Measurements from ENCODE around the gene IRX5.

IRX5 gene

DNA sequence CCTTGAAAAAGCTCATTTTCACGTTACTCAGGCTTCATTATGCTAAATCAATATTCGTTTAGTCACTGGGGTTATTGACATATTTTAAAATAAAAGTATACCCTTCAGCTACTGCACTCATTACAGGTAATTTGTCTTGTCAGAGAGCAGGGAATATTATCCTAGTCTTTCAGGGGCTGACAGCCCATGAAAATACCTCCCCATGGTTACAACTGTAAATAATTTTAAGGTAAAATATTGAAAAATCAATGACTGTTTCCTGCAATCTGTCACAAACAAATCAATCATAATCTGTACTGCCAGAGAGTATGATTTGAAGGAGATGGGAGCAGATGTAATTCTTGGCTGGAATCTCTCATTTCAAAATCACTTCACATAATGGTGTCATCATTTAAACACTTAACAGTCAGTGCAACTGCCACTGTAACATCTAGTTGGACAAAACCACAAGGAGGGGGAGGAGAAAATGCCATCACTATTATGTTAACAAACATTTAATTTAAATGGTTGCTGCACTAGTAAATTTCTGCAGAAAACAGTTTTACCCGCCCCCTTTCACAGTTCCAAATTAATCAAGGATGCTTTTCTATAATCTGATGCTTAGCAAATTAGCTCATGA is 9.3 kb upstream of the IRX5 start:
- Histone ChIP-seq H3K4me1 (ENCODE audit: control insufficient read depth, insufficient read depth, low read length) (no peaks in the 10 kb centered on the region), H3K27me3 (ENCODE audit: control insufficient read depth, insufficient read depth, low read length) (peaks cover 15% of the 10 kb centered on the region), H3K9me3 (ENCODE audit: control insufficient read depth, insufficient read depth, low read length) (no peaks in the 10 kb centered on the region)

GRCh38 chr16:54923055-54923473 is 7.6 kb upstream of the IRX5 start:
- H3K36me3 ChIP-seq (ENCODE audit: control insufficient read depth, insufficient read depth, low read length) = no peaks in the 10 kb centered on the region
- peaks cover 33% of the 10 kb centered on the region for H3K27me3 ChIP-seq (ENCODE audit: control insufficient read depth, insufficient read depth, low read length)
- H3K9ac ChIP-seq (ENCODE audit: low read depth, low read length) = no peak overlapping the region
- no peak overlapping the region for H3K4me3 ChIP-seq (ENCODE audit: low read depth, low read length)
- no peaks in the 10 kb centered on the region for H3K4me1 ChIP-seq (ENCODE audit: control insufficient read depth, insufficient read depth, low read length)
- no peaks in the 10 kb centered on the region for H3K9me3 ChIP-seq (ENCODE audit: control insufficient read depth, insufficient read depth, low read length)

More for the DNA sequence above, 9.3 kb upstream of the IRX5 start:
- H3K9ac ChIP-seq (ENCODE audit: low read depth, low read length) = no peak overlapping the region
- H3K4me3 ChIP-seq (ENCODE audit: low read depth, low read length) = no peak overlapping the region
- no peaks in the 10 kb centered on the region for H3K36me3 ChIP-seq (ENCODE audit: control insufficient read depth, insufficient read depth, low read length)

DNA sequence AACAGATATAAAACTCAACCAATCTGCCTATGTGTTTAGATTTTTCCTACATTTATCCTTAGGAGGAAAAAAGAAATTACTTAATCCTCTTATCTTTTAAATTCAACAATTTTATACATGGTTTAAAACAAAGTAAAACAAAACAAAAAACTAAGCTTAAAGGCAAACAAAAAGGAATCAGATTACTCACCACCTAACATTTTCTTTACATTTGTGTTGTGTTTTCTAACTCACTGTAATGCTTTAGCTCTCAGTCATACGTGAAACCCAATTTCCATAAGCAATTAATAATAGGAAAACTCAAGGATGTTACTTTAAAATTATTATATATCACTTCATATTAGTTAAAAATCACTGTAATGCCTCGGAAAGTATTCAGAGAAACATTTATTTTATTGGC is 6.7 kb upstream of the IRX5 start:
- no peaks in the 10 kb centered on the region for H3K36me3 ChIP-seq (ENCODE audit: control insufficient read depth, insufficient read depth, low read length)
- H3K4me3 ChIP-seq (ENCODE audit: low read depth, low read length) = no peak overlapping the region
- H3K27me3 ChIP-seq (ENCODE audit: control insufficient read depth, insufficient read depth, low read length) = peaks cover 34% of the 10 kb centered on the region
- no peaks in the 10 kb centered on the region for H3K4me1 ChIP-seq (ENCODE audit: control insufficient read depth, insufficient read depth, low read length)
- no peaks in the 10 kb centered on the region for H3K9me3 ChIP-seq (ENCODE audit: control insufficient read depth, insufficient read depth, low read length)
- no peak overlapping the region for H3K9ac ChIP-seq (ENCODE audit: low read depth, low read length)

- Histone ChIP-seq H3K4me3 (ENCODE audit: low read depth, low read length) (no peak overlapping the region), H3K27me3 (ENCODE audit: control insufficient read depth, insufficient read depth, low read length) (peaks cover 40% of the 10 kb centered on the region), H3K9ac (ENCODE audit: low read depth, low read length) (no peak overlapping the region), H3K4me1 (ENCODE audit: control insufficient read depth, insufficient read depth, low read length) (no peaks in the 10 kb centered on the region), H3K9me3 (ENCODE audit: control insufficient read depth, insufficient read depth, low read length) (no peaks in the 10 kb centered on the region), H3K36me3 (ENCODE audit: control insufficient read depth, insufficient read depth, low read length) (no peaks in the 10 kb centered on the region)
Measured at GRCh38 chr16:54926166-54926838, 4.4 kb upstream of the IRX5 start.

DNA sequence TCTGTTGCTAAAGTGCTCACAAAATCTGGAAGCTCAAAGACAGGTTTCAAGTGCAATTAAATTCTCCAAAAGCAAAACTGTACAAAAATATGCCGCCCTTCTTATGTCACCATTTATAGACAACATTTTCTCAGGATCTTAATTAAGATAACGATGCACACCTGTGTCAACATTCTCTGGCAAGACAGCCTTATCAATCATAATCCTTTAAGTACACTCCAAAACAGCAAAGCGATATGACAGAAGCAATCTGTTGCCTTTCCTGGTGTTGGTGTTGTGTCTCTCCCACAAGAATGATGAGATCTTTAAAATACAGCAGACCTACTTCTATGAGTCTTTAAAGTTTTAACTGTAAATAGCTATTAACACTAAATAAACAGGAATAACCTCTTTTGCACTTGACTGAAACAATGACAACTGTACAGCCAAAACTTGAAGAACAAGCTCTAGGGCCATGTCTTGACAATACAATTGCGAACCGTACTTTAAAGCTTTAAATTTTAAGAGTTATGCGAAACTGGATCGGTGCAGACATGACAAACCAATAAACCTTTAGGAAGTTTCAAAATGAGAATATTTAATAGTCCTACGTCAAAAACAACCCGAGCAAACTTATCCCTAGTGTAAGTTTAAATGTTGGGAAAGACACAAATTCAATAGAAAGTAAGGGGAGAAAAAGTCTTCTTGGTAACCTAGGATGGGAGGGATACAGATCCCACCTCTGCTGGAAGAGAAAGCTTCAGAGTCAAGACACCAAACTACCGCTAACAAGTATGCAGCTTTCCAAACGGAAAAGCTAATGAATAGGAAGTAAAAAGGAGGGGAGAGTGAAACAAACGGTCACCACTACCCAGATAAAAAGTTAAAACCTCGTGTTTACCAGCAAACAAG is 3.3 kb upstream of the IRX5 start:
- Histone ChIP-seq H3K27me3 (ENCODE audit: control insufficient read depth, insufficient read depth, low read length) (peaks cover 51% of the 10 kb centered on the region), H3K36me3 (ENCODE audit: control insufficient read depth, insufficient read depth, low read length) (no peaks in the 10 kb centered on the region), H3K9me3 (ENCODE audit: control insufficient read depth, insufficient read depth, low read length) (no peaks in the 10 kb centered on the region), H3K4me3 (ENCODE audit: low read depth, low read length) (peak overlapping the region; percentile 56), H3K9ac (ENCODE audit: low read depth, low read length) (no peak overlapping the region), H3K4me1 (ENCODE audit: control insufficient read depth, insufficient read depth, low read length) (peaks cover 4% of the 10 kb centered on the region)

GRCh38 chr16:54928016-54928356 is 2.7 kb upstream of the IRX5 start:
- H3K9ac ChIP-seq (ENCODE audit: low read depth, low read length) = no peak overlapping the region
- H3K27me3 ChIP-seq (ENCODE audit: control insufficient read depth, insufficient read depth, low read length) = peaks cover 56% of the 10 kb centered on the region
- no peaks in the 10 kb centered on the region for H3K36me3 ChIP-seq (ENCODE audit: control insufficient read depth, insufficient read depth, low read length)
- no peaks in the 10 kb centered on the region for H3K9me3 ChIP-seq (ENCODE audit: control insufficient read depth, insufficient read depth, low read length)
- peak overlapping the region; percentile 56 for H3K4me3 ChIP-seq (ENCODE audit: low read depth, low read length)
- H3K4me1 ChIP-seq (ENCODE audit: control insufficient read depth, insufficient read depth, low read length) = peaks cover 4% of the 10 kb centered on the region

DNA sequence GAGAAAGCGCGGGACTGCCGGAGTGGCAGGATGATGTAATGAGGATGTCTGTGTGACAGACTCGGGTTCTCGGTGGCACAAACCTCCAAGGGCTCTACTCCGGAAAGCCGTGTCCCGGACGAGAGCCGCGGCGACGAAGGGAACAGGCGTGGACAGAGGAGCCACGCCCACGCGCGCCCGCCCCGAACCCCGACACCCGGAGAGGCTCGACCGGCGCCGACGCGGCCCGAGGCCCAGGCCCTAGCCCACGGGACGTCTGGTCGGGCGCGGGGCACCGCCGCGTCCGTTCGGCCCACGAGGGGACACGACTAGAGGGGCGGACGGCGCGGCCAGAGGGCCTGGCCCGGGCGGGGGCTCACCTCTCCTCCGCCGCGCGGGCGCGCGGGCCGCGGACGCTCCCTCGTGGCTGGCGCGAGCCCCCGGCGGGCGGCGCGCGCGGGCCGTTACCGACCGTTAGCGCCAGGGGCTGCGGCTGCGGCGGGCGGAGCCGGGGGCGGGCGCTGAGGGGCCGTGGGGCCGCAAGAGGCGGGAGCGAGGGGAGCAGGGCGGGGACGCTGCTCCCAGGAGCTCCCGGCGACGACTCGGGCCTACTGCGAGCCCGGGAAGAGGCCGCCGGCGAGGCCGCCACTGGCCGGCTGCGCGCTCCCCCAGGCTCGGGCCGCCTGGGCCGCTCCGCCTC is 2.1 kb upstream of the IRX5 start:
- no peaks in the 10 kb centered on the region for H3K36me3 ChIP-seq (ENCODE audit: control insufficient read depth, insufficient read depth, low read length)

GRCh38 chr16:54929090-54930004 is 1.3 kb upstream of the IRX5 start:
- Histone ChIP-seq H3K36me3 (ENCODE audit: control insufficient read depth, insufficient read depth, low read length) (no peaks in the 10 kb centered on the region), H3K9me3 (ENCODE audit: control insufficient read depth, insufficient read depth, low read length) (no peaks in the 10 kb centered on the region), H3K9ac (ENCODE audit: low read depth, low read length) (no peak overlapping the region), H3K27me3 (ENCODE audit: control insufficient read depth, insufficient read depth, low read length) (peaks cover 68% of the 10 kb centered on the region), H3K4me3 (ENCODE audit: low read depth, low read length) (peak overlapping the region; percentile 85), H3K4me1 (ENCODE audit: control insufficient read depth, insufficient read depth, low read length) (peaks cover 7% of the 10 kb centered on the region)

More for the DNA sequence above, 2.1 kb upstream of the IRX5 start:
- Histone ChIP-seq H3K9me3 (ENCODE audit: control insufficient read depth, insufficient read depth, low read length) (no peaks in the 10 kb centered on the region), H3K4me1 (ENCODE audit: control insufficient read depth, insufficient read depth, low read length) (peaks cover 5% of the 10 kb centered on the region), H3K9ac (ENCODE audit: low read depth, low read length) (no peak overlapping the region), H3K4me3 (ENCODE audit: low read depth, low read length) (peak overlapping the region; percentile 56), H3K27me3 (ENCODE audit: control insufficient read depth, insufficient read depth, low read length) (peaks cover 60% of the 10 kb centered on the region)

DNA sequence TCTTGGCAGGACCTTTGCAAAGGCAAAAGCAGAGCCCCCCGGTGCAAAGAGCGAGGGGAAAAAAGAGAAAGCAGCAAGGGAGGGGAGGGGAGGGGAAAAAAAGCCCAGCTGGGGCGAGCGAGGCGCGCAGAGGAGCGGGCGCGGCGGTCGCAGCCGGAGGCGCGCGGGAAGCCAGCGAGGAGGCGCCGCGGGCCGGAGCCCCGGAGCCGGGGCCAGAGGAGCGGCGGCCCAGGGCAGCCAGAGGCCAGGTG is 129 bp downstream of the IRX5 start:
- H3K9ac ChIP-seq (ENCODE audit: low read depth, low read length) = no peak overlapping the region
- peak overlapping the region; percentile 46 for H3K4me3 ChIP-seq (ENCODE audit: low read depth, low read length)
- no peaks in the 10 kb centered on the region for H3K36me3 ChIP-seq (ENCODE audit: control insufficient read depth, insufficient read depth, low read length)
- peaks cover 9% of the 10 kb centered on the region for H3K4me1 ChIP-seq (ENCODE audit: control insufficient read depth, insufficient read depth, low read length)
- H3K27me3 ChIP-seq (ENCODE audit: control insufficient read depth, insufficient read depth, low read length) = peaks cover 72% of the 10 kb centered on the region
- no peaks in the 10 kb centered on the region for H3K9me3 ChIP-seq (ENCODE audit: control insufficient read depth, insufficient read depth, low read length)

DNA sequence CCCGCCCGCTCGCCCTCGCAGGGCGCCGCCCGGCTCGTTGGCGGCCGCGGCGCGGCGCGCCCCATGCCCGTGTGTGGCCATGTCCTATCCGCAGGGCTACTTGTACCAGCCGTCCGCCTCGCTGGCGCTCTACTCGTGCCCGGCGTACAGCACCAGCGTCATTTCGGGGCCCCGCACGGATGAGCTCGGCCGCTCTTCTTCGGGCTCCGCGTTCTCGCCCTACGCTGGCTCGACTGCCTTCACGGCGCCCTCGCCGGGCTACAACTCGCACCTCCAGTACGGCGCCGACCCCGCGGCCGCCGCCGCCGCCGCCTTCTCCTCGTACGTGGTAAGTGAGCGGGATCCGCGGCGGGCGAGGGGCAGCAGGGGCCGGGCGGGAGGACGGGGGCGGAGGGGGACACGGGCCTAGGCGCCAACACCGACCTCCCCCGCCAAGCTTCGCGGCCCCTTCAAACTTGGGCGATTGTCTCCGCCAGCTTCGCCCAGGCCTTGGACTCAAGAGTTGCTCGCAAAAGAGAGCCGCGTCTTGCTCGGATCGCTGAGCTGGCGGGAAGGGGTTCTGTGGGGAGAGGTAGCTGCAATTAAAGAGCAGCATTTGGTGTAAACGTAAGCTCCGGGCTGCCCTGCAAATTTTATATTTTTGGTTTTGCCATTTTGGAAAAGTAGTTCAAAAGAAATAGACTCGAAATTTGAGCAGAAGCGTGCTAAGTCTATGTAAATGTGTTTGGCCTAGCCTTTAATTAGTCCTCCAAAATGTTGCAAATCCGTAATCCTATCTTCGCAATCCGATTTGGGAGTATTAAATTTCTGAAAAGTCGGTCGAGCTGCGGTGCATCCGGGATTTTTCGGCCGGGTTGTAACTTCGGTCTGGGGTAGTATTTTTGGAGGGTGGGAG is 702 bp downstream of the IRX5 start:
- Histone ChIP-seq H3K9ac (ENCODE audit: low read depth, low read length) (no peak overlapping the region), H3K4me1 (ENCODE audit: control insufficient read depth, insufficient read depth, low read length) (peaks cover 9% of the 10 kb centered on the region), H3K9me3 (ENCODE audit: control insufficient read depth, insufficient read depth, low read length) (no peaks in the 10 kb centered on the region), H3K36me3 (ENCODE audit: control insufficient read depth, insufficient read depth, low read length) (no peaks in the 10 kb centered on the region), H3K27me3 (ENCODE audit: control insufficient read depth, insufficient read depth, low read length) (peaks cover 69% of the 10 kb centered on the region), H3K4me3 (ENCODE audit: low read depth, low read length) (peak overlapping the region; percentile 46)
